Myocyte (in vitro differentiated cells): Measurements from ENCODE around the gene CLASP1. TPM values are rescaled to one million over a fixed set of nuclear protein-coding genes. Genes with fewer than 3 reads are reported as not detected.
"Not testable (repeated sequence)": the region's sequence is repeated elsewhere in the genome, so short reads cannot be mapped to it uniquely, and the experiment has no call there.

ENCODE experiments used
- DNase-seq: peaks from one replicate; pipeline ENCODE4 v3.0.0-alpha.2; 2012; ENCODE audit warnings: low read depth
- total RNA-seq: library from RNA; depleted of rRNA; stranded (reverse); fragments of >200 nt; gene quantifications from 2 replicates; pipeline ENCODE4 v1.2.3, GENCODE V29; 2014

The CLASP1 gene
- total RNA-seq, 1 donor from 2014 or later = 43.9 TPM

DNA sequence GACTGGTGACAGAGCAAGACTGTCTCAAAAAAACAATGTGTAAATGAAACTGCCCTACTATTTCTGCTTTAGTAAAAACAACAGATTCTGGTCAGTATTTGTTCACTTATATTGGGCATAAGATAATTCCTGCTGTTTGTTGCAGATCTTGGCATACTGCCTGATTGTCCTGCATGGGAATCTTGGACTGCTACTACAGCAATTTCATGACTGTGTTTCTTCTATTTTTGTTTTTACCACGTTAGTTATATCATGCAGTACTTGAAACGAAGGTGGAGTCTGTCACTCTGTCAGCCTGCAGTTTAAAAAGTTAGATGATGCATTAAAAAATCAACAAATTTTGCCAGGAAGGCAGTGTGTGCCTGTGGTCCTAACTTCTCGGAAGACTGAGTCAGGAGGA lies 14.2 kb upstream of the CLASP1 start:
- DNase-seq = peak; percentile 21

DNA sequence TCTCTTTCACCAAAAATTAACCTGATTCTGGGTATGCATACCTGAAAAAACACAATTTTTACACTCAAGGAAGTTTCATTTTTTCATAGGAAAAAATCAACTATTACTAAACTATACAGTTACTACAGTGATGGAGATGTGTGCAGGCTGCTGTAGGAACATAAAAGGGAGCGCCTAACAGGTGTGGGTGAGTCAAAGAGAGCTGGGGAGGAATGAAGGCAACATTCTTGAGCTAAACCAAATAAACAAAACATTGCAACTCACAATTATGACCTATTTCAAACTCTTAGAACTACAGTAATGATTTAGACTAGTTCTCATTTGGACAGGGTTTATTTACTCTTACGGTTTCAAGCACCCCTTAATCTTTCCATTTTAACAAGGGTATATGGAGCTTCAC lies 13.4 kb upstream of the CLASP1 start:
- no peak for DNase-seq

DNA sequence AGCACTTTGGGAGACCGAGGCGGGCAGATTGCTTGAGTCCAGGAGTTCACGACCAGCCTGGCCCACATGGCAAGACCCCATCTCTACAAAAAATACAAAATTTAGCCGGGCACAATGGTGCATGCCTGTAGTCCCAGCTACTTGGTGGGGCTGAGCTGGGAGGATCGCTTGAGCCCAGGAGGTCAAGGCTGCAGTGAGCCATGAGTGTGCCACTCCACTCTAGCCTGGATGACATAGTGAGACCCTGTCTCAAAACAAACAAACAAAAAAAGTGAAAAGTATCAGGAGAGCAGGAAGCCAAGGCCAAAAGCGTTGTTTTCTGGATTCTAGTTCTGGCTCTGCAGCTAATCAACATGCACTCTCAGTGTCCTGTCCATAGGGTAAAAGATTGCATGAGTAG lies 10.7 kb upstream of the CLASP1 start:
- DNase-seq = no peak

DNA sequence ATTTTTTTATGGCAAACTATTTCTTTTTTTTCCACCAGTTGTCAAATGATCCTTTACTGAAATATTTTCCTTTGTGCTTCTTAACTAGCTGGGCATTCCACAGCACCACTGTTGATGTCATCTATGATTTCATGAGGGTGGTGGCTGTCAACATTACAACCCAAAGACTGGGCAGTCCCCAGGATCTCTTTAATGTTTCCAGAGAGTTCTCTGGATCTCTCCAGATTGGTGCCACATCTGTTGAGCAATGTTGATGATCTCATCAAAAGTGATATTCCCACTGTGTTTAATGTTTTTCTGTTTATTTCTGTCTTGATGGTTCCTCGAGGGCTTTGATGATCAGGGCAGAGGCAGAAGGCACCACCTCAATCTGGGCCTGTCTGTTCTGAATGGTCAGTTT lies 9.1 kb upstream of the CLASP1 start:
- not testable (repeated sequence) for DNase-seq

- no peak for DNase-seq
Measured at GRCh38 chr2:121653035-121653434, 3.8 kb upstream of the CLASP1 start.

DNA sequence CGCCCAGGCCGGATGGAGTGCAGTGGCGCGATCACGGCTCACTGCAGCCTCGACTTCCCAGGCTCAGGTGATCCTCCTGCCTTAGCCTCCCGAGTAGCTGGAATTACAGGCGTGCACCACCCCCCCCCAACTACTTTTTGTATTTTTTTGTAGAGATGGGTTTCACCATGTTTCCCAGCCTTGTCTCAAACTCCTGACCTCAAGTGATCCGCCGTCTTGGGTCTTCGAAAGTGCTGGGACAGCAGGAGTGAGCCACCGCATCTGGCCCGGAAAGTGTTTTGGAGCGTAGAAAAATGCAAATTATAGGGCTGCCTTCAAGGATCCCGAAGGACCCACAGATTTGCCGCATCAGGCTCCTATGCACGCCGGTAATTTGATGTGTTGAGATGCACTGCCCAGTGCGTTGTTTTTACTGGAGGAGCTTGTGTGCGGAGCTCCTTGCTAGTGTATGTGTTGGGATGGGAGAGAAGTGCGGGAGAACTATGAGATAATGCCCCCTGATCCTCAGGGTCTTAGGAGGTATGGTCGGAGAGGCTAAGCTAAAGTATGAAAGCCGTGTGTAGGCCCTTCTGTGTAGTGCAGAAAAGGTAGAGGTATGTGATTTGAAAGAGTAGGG lies 1.2 kb upstream of the CLASP1 start:
- no peak for DNase-seq

DNA sequence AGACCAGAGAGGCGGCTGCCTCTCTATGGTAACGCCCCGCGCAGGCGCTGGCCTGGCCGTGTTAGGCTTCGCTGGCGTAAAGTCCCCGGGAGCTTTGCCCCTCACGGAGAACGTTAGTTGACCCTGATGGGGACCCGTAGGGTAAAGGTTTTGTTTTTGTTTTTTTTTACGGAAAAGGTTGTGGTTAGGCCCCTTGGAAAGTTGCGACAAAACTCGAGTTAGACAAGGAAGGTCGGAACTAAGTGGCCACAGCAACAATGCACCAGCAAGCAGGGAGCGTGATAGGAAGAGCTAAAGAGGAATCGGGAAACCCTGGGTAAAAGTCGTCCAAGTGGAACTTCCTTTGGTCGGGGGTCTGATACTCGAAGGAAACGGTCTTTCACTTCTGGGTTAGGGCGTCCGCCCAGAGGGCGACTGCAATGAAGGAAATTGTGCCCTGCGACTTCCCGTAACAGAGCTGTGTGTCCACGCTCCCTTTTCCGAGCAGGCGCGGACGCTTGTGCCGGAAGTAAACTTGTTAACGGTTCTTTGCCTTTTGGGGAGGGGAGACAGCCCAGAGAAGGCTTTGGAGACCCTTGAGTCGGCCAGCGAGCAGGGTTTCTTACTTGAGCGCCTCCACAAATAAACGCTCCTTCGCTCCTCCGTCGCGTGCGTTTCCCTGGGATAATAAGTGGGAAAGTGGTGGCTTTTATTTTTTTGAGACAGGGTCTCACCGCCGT lies 493 bp upstream of the CLASP1 start:
- peak; percentile 99 for DNase-seq

DNA sequence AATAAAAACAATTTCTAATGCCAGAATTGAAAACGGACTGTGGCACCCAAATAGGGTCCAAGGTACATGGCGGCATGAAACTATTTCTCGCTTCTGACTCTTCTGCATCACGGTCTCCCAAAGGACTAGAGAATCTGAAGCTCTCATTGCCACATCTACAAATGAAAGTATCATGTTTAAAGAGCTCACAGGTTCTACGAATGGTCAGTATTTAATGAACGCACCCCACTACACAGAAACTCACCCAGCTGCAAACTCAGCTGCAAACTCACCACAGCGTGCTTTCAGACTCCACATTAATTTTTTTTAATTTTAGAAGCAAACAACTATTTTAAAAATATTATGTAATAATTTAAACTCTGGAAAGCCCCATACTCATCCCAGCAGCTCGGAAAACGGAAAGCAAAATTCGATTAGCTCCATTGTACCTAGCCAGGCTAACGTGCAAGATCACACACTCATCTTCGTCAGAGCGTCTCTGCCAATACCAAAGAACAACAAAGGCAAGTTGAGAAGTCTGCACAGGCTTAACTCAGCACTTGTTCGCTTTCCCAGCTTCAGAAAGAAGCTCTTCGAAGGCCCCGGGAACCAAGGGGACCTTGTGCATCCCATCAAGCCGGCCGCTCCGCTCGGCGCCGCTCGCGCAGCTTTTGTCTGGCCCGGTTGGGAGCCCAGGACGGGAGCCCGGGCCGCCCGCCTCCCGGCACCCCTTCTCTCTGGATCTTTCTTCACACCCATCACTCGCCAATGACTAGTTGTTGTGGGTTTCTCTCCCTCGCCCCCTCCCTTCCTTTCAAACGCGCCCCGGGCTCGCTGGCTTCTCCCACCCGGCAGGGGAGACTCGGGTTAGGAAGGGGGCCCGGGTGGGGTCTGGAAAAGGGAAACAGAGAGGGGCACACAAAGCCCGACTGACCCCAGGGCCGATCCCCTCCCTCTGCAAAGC lies 785 bp downstream of the CLASP1 start:
- peak; percentile 54 for DNase-seq

- DNase-seq = peak; percentile 41
Measured at GRCh38 chr2:121647396-121647795, 1.9 kb downstream of the CLASP1 start.

GRCh38 chr2:121644715-121645114 lies 4.5 kb downstream of the CLASP1 start:
- DNase-seq = no peak

DNA sequence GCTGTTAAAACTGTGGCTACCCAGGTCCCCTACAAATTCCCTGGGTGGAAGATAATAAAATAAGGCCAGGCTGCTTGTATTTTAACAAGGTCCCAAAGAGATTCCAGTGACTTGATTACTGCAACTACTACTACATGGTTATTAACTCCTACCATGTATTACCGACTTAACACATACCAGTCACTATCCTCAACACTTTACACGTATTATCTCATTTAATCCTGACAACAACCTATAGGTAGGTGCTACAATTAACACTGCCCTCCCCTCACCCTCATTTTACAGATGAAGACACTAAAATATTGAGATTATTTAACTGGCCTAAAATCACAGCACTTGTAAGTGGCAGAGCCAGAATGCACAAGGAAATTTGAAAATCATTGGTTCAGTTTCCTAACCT lies 5.4 kb downstream of the CLASP1 start:
- DNase-seq = no peak

- DNase-seq = no peak
Measured at GRCh38 chr2:121640380-121641316, 8.6 kb downstream of the CLASP1 start.

DNA sequence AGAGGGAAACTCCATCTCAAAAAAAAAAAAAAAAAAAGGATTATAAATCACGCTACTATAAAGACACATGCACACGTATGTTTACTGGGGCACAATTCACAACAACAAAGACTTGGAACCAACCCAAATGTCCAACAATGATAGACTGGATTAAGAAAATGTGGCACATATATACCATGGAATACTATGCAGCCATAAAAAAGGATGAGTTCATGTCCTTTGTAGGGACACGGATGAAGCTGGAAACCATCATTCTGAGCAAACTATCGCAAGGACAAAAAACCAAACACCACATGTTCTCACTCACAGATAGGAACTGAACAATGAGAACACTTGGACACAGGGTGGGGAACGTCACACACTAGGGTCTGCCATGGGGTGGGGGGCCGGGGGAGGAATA lies 9.4 kb downstream of the CLASP1 start:
- not testable (repeated sequence) for DNase-seq

GRCh38 chr2:121638333-121638732 lies 10.9 kb downstream of the CLASP1 start:
- DNase-seq = no peak

DNA sequence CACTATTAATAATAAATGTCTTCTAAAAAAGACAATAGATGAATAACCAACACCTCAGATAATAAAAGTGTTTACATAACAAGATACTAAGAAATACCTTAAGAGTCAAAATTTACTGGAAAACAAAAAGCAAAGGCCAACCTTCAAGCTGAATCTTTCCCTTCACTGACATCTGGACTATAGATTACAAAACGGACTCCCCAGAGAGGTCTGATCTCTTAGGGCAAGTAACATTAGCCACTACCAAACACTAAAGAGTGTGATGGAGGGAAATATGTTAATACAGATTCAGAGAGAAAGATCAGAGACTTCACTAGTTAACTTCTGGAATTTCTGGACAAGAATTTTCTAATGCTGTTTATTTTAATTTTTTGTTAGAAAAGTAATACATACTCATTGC lies 13.9 kb downstream of the CLASP1 start:
- no peak for DNase-seq

GRCh38 chr2:121634354-121635307 lies 14.6 kb downstream of the CLASP1 start:
- peak; percentile 29 for DNase-seq

- no peak for DNase-seq
Measured at GRCh38 chr2:121633463-121633862, 15.8 kb downstream of the CLASP1 start.

- no peak for DNase-seq
Measured at GRCh38 chr2:121627525-121628050, 21.7 kb downstream of the CLASP1 start.

DNA sequence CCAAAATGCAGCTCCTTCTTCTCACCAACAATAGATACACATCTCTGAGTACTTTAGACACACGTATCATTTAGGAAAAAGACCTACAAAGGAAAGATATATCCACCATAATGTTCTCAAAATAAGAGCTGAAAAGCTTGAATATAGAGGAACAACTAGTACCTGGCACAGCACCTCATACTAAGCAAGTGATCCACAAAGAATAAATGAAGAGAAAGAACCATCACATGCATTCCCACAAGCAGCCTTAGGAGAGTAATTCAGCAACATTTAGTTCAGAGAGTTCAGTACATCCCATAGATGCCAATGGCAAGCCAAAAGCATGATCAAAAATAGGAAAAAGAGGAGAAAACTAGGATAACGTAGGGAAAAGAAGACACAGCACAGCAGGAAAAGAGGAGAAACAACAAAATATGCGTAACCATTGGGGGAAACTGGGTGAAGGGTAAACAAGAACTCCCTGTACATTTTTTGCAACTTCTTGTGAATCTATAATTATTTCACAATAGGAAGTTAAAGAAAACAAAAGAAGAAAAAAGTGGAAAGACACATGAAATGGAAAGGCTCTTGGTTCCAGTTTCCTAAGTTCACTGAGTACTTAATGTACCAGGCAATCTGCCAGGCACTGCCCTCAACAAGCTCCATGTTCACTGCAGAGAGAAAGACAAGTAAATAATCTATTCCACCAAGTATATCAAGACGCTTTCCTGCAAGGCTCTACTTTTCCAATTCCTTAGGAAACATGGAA lies 22.3 kb downstream of the CLASP1 start:
- peak; percentile 43 for DNase-seq
